Keratinocyte (primary cell): Measurements from ENCODE around the gene HSFX3. TPM values are rescaled to one million over a fixed set of nuclear protein-coding genes. Genes with fewer than 3 reads are reported as not detected.
"Not testable (repeated sequence)": the region's sequence is repeated elsewhere in the genome, so short reads cannot be mapped to it uniquely, and the experiment has no call there.

ENCODE experiments used
- DNase-seq: peaks from one replicate; pipeline ENCODE4 v3.0.0-alpha.2; 2011; ENCODE audit warnings: low read depth, missing footprints, low spot score
- FAIRE-seq: peaks from 2 replicates; lab custom pipeline; 2011; peaks lifted over from hg19 to GRCh38; lab: Jason Lieb, UNC
- H2AFZ ChIP-seq: 2 replicates; pipeline ENCODE4 v1.6.0; 2012; ENCODE audit warnings: low read length, control low read depth, inconsistent platforms; ENCODE audit not compliant: control insufficient read depth
- H3K27ac ChIP-seq: 2 replicates; pipeline ENCODE4 v1.5.1; 2011; ENCODE audit warnings: low read length; ENCODE audit not compliant: control insufficient read depth, insufficient read depth
- H3K27me3 ChIP-seq: 3 replicates; pipeline ENCODE4 v1.6.0; 2011; ENCODE audit warnings: low read length; ENCODE audit not compliant: control insufficient read depth, insufficient read depth; ENCODE audit errors: extremely low read depth
- H3K36me3 ChIP-seq, 2 experiments: 2 replicates in 1 of 2; 3 replicates in 1 of 2; pipeline ENCODE4 v1.5.1; 2011; ENCODE audit warnings: low read length in 2 of 2, mild to moderate bottlenecking in 1 of 2; ENCODE audit not compliant: control insufficient read depth in 2 of 2, insufficient read depth in 2 of 2; ENCODE audit errors: extremely low read depth in 1 of 2
- H3K4me1 ChIP-seq: 3 replicates; pipeline ENCODE4 v1.5.1; 2011; ENCODE audit warnings: low read length; ENCODE audit not compliant: control insufficient read depth, insufficient read depth; ENCODE audit errors: extremely low read depth
- H3K4me2 ChIP-seq: 3 replicates; pipeline ENCODE4 v1.6.0; 2011; ENCODE audit warnings: low read depth, low read length; ENCODE audit not compliant: control insufficient read depth, insufficient read depth; ENCODE audit errors: extremely low read depth
- H3K4me3 ChIP-seq, 3 experiments: fragments of 200-600 bp in 1 of 3; sonication (generic) in 1 of 3; 2 replicates in 2 of 3; 3 replicates in 1 of 3; pipeline ENCODE4 v1.5.1; 2011 to 2016; ENCODE audit warnings: low read length in 3 of 3, mild to moderate bottlenecking in 3 of 3, control low read depth in 2 of 3, inconsistent platforms in 1 of 3, low read depth in 1 of 3, mixed read lengths in 1 of 3, mixed run types in 1 of 3, moderate library complexity in 1 of 3; ENCODE audit not compliant: control insufficient read depth in 2 of 3, insufficient read depth in 2 of 3; ENCODE audit errors: extremely low read depth in 1 of 3
- H3K79me2 ChIP-seq: 2 replicates; pipeline ENCODE4 v1.6.0; 2012; ENCODE audit warnings: low read length; ENCODE audit not compliant: control insufficient read depth, insufficient read depth
- H3K9ac ChIP-seq: 3 replicates; pipeline ENCODE4 v1.6.0; 2011; ENCODE audit warnings: low read length; ENCODE audit not compliant: control insufficient read depth, insufficient read depth; ENCODE audit errors: extremely low read depth
- H3K9me1 ChIP-seq: 3 replicates; pipeline ENCODE4 v1.6.0; 2011; ENCODE audit warnings: low read length; ENCODE audit not compliant: control insufficient read depth, insufficient read depth; ENCODE audit errors: extremely low read depth
- H3K9me3 ChIP-seq: 2 replicates; pipeline ENCODE4 v1.5.1; 2012; ENCODE audit warnings: low read depth, low read length; ENCODE audit not compliant: control insufficient read depth
- H4K20me1 ChIP-seq: 3 replicates; pipeline ENCODE4 v1.6.0; 2011; ENCODE audit warnings: low read length; ENCODE audit not compliant: control insufficient read depth, insufficient read depth; ENCODE audit errors: extremely low read depth
- dilution Hi-C: fragments of 300-500 bp; cut with MboI; formaldehyde crosslinking; loops from one replicate; pipeline ENCODE4 v1.7.0; 2020; ENCODE audit warnings: low sequenced_read_pairs; ENCODE audit not compliant: extremely low pct_ligation_motif_present
- polyA plus RNA-seq, 5 experiments: library from polyadenylated mRNA; depleted of rRNA in 3 of 5; stranded (reverse) in 3 of 5; stranded (forward) in 1 of 5; unstranded in 1 of 5; fragments of >200 nt; gene quantifications; 1 replicate in 1 of 5; 2 replicates in 3 of 5; 3 replicates in 1 of 5; pipeline versions ENCODE4 v1.2.1 to v1.2.3, GENCODE V29; 2011 to 2012; ENCODE audit warnings: missing spikeins in 2 of 5, low read depth in 1 of 5, low replicate concordance in 1 of 5

The HSFX3 gene
- polyA plus RNA-seq, 1 donor (not counting 4 experiments of a cell fraction or from before 2014, with no cell fraction given): not detected

DNA sequence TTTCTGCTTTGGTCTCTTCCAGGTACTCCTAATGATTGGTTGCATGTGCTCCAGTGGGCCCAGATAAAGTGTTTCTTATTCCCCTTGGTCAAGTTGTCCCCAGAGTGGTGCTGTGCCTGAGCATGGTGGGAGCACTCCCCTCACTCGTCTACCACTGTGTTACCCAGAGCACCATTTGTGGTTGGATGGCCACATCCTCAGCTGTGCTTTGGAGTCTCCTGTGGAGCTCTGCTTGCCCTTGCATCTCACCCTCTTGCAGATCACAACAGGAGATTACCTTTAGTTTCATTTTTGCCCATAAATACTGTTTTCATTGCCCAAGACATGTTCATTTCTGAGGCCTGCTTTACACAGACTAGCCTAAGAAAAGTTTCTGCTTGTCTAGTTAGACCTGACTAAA, 730 bp upstream of the HSFX3 start:
- DNase-seq, H3K9ac ChIP-seq: not testable (repeated sequence)

DNA sequence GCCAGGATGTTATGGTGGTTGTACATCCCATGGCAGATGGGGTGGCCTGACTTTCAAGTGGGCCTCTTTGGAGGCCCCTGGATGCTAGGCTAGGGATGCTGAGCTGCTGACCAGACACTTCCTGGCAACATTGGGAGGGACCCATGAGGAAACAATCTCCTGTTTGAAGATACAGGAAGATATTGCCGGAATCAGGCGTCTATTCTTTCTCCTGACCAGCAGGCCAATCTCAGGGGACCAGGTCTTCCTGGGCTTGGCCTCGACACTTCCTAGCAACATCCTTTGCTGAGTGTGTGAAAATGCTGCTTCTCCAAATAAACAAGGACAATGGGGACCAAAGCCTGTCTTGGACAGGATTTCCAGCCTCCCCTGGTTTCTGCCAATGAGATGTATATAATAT, 1.9 kb downstream of the HSFX3 start:
- H3K27ac ChIP-seq, H3K79me2 ChIP-seq, H3K4me3 ChIP-seq, H3K4me1 ChIP-seq, H3K4me2 ChIP-seq, DNase-seq, H3K9me3 ChIP-seq, FAIRE-seq, H2AFZ ChIP-seq, H4K20me1 ChIP-seq, H3K36me3 ChIP-seq, dilution Hi-C loops, H3K9ac ChIP-seq, H3K9me1 ChIP-seq, H3K27me3 ChIP-seq: not testable (repeated sequence)

More for the DNA sequence above, 730 bp upstream of the HSFX3 start:
- H3K9me1 ChIP-seq, H3K36me3 ChIP-seq, H3K4me1 ChIP-seq, H3K27ac ChIP-seq, H4K20me1 ChIP-seq, dilution Hi-C loops, H3K9me3 ChIP-seq, H2AFZ ChIP-seq, H3K79me2 ChIP-seq, FAIRE-seq, H3K4me3 ChIP-seq, H3K27me3 ChIP-seq, H3K4me2 ChIP-seq: not testable (repeated sequence)

DNA sequence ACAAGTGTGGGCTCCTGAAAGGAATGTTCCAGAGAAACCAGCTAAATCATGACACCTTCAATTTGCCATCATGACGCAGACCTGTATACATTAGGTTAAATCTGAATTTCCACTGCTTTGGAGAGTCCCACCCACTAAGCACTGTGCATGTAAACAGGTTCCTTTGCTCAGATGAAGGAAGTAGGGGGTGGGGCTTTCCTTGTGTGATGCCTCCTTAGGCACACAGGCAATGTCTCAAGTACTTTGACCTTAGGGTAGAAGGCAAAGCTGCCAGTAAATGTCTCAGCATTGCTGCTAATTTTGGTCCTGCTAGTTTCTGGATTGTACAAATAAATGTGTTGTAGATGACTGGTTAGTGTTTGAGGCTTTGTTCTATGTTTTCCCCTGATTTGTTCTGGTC, 2.8 kb downstream of the HSFX3 start:
- H3K27me3 ChIP-seq, H2AFZ ChIP-seq, dilution Hi-C loops, FAIRE-seq, H3K9me3 ChIP-seq, H3K79me2 ChIP-seq, H3K27ac ChIP-seq, H3K36me3 ChIP-seq, H3K4me1 ChIP-seq, DNase-seq, H4K20me1 ChIP-seq, H3K9ac ChIP-seq, H3K4me2 ChIP-seq, H3K9me1 ChIP-seq, H3K4me3 ChIP-seq: not testable (repeated sequence)

DNA sequence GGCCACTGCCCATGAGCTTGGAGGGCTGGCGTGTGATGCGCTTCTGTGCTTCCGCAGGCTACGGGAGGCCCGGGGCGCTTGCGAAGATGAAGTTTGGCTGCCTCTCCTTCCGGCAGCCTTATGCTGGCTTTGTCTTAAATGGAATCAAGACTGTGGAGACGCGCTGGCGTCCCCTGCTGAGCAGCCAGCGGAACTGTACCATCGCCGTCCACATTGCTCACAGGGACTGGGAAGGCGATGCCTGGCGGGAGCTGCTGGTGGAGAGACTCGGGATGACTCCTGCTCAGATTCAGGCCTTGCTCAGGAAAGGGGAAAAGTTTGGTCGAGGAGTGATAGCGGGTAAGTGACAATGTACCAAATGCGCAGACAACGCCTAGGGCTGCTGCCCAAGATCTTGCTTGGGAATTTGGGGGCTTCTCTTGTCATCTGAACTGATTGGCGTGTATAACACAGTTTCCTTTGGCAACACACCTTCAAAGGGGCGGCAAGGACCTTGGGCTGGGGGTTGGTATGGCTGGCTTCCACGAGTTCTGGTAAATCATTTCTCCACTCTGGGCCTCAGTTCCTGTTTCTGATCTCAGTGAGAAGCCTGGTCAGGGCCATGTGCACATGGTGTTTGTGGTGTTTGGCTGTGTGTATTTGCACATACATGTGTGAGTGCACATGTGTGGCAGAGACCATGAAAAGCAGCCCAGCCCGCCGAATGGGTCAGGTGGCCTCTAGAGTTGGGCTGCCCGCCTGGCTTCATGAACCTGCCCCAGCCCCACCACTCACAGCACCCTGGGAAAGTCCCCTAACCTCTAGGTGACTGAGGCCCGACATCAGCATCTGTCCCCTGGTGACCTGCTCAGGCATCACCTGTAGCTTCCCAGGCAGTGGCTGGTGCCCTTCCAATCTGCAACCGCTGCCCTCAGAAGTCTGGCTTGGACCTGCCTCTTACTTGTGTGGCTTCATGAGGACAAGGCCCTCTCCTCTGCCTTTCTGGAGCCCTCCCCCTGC, 3.9 kb downstream of the HSFX3 start:
- H4K20me1 ChIP-seq, H3K79me2 ChIP-seq, H3K4me1 ChIP-seq, FAIRE-seq, dilution Hi-C loops, DNase-seq, H3K27me3 ChIP-seq, H2AFZ ChIP-seq, H3K27ac ChIP-seq, H3K4me2 ChIP-seq, H3K9ac ChIP-seq, H3K9me1 ChIP-seq, H3K9me3 ChIP-seq, H3K4me3 ChIP-seq, H3K36me3 ChIP-seq: not testable (repeated sequence)
